SU-DHL-6 (cell line): ENCODE data around the gene UTP14A.

Experiments used
- EZH2phosphoT487 ChIP-seq: fragments of 200-600 bp; sonication (generic), shearing (Covaris generic); conservative IDR thresholded peaks from 2 replicates; pipeline ENCODE4 v1.6.1; 2018; ENCODE audit warnings: mild to moderate bottlenecking, antibody characterized with exemption, low read length, moderate library complexity, mixed read lengths
- TF ChIP-seq, protein P1 (sequence below): fragments of 200-600 bp; sonication (generic); IDR thresholded peaks from one replicate; pipeline ENCODE4 v1.5.1; 2017; ENCODE audit warnings: antibody characterized with exemption, mild to moderate bottlenecking, low read length, moderate library complexity; ENCODE audit not compliant: insufficient read depth, poor library complexity, severe bottlenecking

DNA sequence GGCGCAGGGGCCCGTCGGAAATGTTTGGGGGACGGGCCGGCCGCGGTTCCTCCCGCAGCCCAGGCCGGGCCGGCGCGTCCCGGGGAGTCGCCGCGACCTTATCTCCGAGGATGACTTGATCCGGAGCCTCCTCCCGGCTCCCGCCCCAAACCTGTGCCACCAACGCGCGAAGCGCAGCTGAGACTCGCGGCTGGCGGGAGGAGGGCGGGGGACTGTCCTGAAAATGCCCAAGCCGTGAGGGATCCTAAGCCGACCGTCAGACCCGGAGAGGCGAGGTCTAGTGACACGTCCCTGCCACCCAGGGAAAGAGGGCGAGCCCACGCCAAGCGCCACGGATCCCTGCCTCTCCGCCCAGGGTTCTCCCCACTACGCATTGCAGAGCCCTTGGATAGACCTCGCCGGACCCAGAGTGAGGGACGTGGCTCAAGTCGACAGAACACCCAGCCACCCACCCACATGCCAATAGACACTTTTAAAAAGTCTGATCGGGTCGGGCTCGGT is 26.9 kb downstream of the UTP14A start:
- TF ChIP-seq, protein P1, sequence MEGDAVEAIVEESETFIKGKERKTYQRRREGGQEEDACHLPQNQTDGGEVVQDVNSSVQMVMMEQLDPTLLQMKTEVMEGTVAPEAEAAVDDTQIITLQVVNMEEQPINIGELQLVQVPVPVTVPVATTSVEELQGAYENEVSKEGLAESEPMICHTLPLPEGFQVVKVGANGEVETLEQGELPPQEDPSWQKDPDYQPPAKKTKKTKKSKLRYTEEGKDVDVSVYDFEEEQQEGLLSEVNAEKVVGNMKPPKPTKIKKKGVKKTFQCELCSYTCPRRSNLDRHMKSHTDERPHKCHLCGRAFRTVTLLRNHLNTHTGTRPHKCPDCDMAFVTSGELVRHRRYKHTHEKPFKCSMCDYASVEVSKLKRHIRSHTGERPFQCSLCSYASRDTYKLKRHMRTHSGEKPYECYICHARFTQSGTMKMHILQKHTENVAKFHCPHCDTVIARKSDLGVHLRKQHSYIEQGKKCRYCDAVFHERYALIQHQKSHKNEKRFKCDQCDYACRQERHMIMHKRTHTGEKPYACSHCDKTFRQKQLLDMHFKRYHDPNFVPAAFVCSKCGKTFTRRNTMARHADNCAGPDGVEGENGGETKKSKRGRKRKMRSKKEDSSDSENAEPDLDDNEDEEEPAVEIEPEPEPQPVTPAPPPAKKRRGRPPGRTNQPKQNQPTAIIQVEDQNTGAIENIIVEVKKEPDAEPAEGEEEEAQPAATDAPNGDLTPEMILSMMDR: no peak
- TF ChIP-seq EZH2phosphoT487: no peak
